Heart left ventricle (tissue), 13 donors: ENCODE results near the gene CAPS2.

Experiments
- CTCF ChIP-seq, 12 donors: fragments of 200-600 bp; sonication (generic) in 4 of 12; IDR thresholded peaks; one replicate each; pipeline versions ENCODE4 v1.5.0 to v1.8.0; 2018 to 2022; ENCODE audit warnings: antibody characterized with exemption in 12 of 12, mild to moderate bottlenecking in 5 of 12
- POLR2A ChIP-seq, 2 donors: fragments of 450-650 bp; IDR thresholded peaks; one replicate each; pipeline ENCODE4 v1.6.1; 2017; ENCODE audit warnings: antibody characterized with exemption in 2 of 2, mild to moderate bottlenecking in 2 of 2, moderate library complexity in 2 of 2
- donor health status: ischemic (EF 13 %, LVEDD 7.1; RV severe dilation, severe dysfunction).
- donor health status: DM: no; HTN: yes; CAD: no.
- donor health status: DM: no; HTN: no; CAD: no.
- donor health status: ischemic (EF 25% LVEDD 6.9; RV normal size, moderate dysfunction).
- donor health status: ischemic (EF 25% LVEDD 5.7; RV mildly dilated, moderate dysfunction).
- donor health status: ischemic (EF 35%, LVEDD 5.7; RV mildly dilated, moderate dysfunction).
- donor health status: nonischemic (EF 11% LVEDD 7.7; RV severe dilation, severe dysfunction).
- donor health status: DM: yes; HTN: yes; CAD: no.
- donor health status: PGD.
- donor health status: ischemic (EF 29% LVEDD 5.4; RV normal size, mild dysfunction).
- donor health status: nonischemic (EF 23%, LVEDD 6.1; RV moderate dilation, normal function).

DNA sequence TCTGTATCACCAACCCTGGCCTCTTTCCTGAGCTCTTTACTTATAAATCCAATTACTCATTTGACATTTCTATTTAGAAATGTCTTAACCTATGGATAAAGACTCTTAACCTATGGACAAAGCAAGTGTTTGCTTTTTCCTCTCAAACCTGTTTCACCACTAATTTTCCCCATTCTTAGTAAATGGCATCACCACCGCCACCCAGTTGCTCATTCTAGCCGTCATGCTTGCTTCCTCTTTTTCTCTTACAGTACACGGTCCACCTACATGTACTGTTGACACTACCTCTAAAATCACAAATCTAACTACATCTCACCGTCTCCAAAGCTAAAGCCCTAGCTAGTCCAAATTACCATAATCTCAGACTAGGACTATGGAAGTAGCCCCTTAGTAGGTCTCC is 60.0 kb downstream of the CAPS2 start:
- TF ChIP-seq CTCF (IDR thresholded peaks at IDR 0.05) (no peak), POLR2A (IDR thresholded peaks at IDR 0.05) (no peak)
